Body of pancreas (tissue), 4 donors: ENCODE data around the gene CSNK1G1. TPM values are rescaled to one million over a fixed set of nuclear protein-coding genes. Genes with fewer than 3 reads are reported as not detected.

ENCODE experiments used
- ATAC-seq: fragments of 150-250 bp; one replicate; pipeline ENCODE4 v1.9.1; 2016
- DNase-seq, 4 donors: peaks; one replicate each; pipeline ENCODE4 v3.0.0-alpha.2; 2019
- H3K27ac ChIP-seq, 4 donors: fragments of 200-600 bp; sonication (generic); 1 replicate in 3 of 4; 2 replicates in 1 of 4; pipeline versions ENCODE4 v1.5.1 to v1.6.1; 2016 to 2019; ENCODE audit warnings: mild to moderate bottlenecking in 1 of 4, mixed read lengths in 1 of 4, moderate library complexity in 1 of 4
- H3K27me3 ChIP-seq, 2 donors: fragments of 200-600 bp; sonication (generic); one replicate each; pipeline ENCODE4 v1.6.0; 2016; ENCODE audit warnings: mild to moderate bottlenecking in 1 of 2
- H3K36me3 ChIP-seq, 2 donors: fragments of 200-600 bp; sonication (generic); replicated peaks in 1 of 2; 2 replicates each; pipeline ENCODE4 v1.5.1; 2016; ENCODE audit warnings: low read depth in 2 of 2; ENCODE audit not compliant: insufficient read depth in 1 of 2
- H3K4me1 ChIP-seq: fragments of 200-600 bp; sonication (generic); one replicate; pipeline ENCODE4 v1.6.0; 2016
- H3K4me3 ChIP-seq, 2 donors: fragments of 200-600 bp; sonication (generic); 1 replicate in 1 of 2; 2 replicates in 1 of 2; pipeline ENCODE4 v1.5.1; 2016 to 2019
- H3K9me3 ChIP-seq, 3 donors: fragments of 200-600 bp; sonication (generic); 1 replicate in 2 of 3; 2 replicates in 1 of 3; pipeline ENCODE4 v1.5.1; 2016
- POLR2A ChIP-seq, 3 donors: fragments of 450-650 bp; IDR thresholded peaks; one replicate each; pipeline ENCODE4 v1.6.1; 2016; ENCODE audit warnings: antibody characterized with exemption in 3 of 3, mild to moderate bottlenecking in 2 of 3
- WGBS, 2 donors: methylation state at CpG; one replicate each; pipeline ENCODE4 v1.1.5; 2017; 5-methylcytosine and 5-hydroxymethylcytosine counted together
- intact Hi-C: fragments of 100-400 bp; cut with DNase I; formaldehyde crosslinking; loops from one replicate; pipeline ENCODE4 v1.15.1; 2023
- total RNA-seq, 2 donors: library from RNA; depleted of rRNA; stranded (reverse); fragments of >200 nt; gene quantifications; one replicate each; pipeline ENCODE4 v1.1.0, GENCODE V29; 2016
- TF ChIP-seq, protein P1 (sequence below), 7 experiments: fragments of 450-650 bp in 4 of 7; fragments of 200-600 bp in 3 of 7; sonication (generic) in 3 of 7; IDR thresholded peaks; one replicate each; pipeline ENCODE4 v1.5.1; 2016 to 2019; ENCODE audit warnings: antibody characterized with exemption in 7 of 7

The CSNK1G1 gene
- total RNA-seq, 2 donors from 2014 or later, result 6.7 to 13.8 TPM

- Histone ChIP-seq H3K36me3 (peaks cover 13 to 23% of the 10 kb centered on the region in 2 donors), H3K27ac (peak within 1 kb of the TSS; percentile 77 to 92 (median 82)), H3K9me3 (no peaks in the 10 kb centered on the region), H3K27me3 (no peaks in the 10 kb centered on the region), H3K4me1 (peaks cover 50% of the 10 kb centered on the region), H3K4me3 (peak within 1 kb of the TSS; percentile 78 to 96)
- intact Hi-C loops, result no loop called here
- 1 to 4% methylated on average over 6 to 60 of the region's 69 CpGs for WGBS, 2 donors
- DNase-seq, result peak; percentile 98
- TF ChIP-seq, protein P1, sequence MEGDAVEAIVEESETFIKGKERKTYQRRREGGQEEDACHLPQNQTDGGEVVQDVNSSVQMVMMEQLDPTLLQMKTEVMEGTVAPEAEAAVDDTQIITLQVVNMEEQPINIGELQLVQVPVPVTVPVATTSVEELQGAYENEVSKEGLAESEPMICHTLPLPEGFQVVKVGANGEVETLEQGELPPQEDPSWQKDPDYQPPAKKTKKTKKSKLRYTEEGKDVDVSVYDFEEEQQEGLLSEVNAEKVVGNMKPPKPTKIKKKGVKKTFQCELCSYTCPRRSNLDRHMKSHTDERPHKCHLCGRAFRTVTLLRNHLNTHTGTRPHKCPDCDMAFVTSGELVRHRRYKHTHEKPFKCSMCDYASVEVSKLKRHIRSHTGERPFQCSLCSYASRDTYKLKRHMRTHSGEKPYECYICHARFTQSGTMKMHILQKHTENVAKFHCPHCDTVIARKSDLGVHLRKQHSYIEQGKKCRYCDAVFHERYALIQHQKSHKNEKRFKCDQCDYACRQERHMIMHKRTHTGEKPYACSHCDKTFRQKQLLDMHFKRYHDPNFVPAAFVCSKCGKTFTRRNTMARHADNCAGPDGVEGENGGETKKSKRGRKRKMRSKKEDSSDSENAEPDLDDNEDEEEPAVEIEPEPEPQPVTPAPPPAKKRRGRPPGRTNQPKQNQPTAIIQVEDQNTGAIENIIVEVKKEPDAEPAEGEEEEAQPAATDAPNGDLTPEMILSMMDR (IDR thresholded peaks at IDR 0.05), result peak in 6 of 7 experiments; percentile 15 to 61 (median 46)
- peak; percentile 90 to 93 (median 92) for TF ChIP-seq POLR2A (IDR thresholded peaks at IDR 0.05)
- peak; percentile 96 for ATAC-seq
These were observed 192.9 kb downstream of the CSNK1G1 start, which contains the start of gene PPIB for GRCh38 chr15:64162869-64163658. Gene PPIB, minus strand, starts transcription at chr15:64163022. Its CDS starts 36 bp downstream, at chr15:64162986.

DNA sequence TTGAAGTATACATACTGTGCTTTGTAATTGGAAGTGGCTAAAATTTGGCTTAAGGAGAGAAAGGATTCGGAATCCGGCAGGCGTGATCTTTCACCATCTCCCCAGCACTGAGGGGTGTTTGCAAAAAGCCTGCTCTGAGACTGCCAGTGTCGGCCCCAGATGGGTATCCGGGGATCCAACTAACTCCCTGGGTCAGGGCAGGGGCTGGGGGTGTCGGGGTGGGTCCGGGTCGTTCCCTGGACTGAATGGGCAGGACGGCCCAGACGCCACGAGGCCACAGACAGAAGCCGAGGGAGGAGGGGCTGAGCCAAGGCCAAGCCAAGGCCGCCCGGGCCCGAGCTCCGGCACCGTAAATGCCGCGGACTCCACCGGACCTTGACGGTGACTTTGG, 193.5 kb downstream of the CSNK1G1 start:
- Histone ChIP-seq H3K4me1 (peaks cover 55% of the 10 kb centered on the region), H3K36me3 (peaks cover 17 to 27% of the 10 kb centered on the region in 2 donors), H3K4me3 (peak overlapping the region; percentile 78 to 96), H3K27me3 (no peaks in the 10 kb centered on the region), H3K9me3 (no peaks in the 10 kb centered on the region), H3K27ac (peak overlapping the region; percentile 77 to 92 (median 82))
- 0 to 1% methylated on average over 3 to 21 of the region's 21 CpGs for WGBS, 2 donors
- no peak for TF ChIP-seq POLR2A (IDR thresholded peaks at IDR 0.05)
- TF ChIP-seq, protein P1 (IDR thresholded peaks at IDR 0.05), result no peak
- ATAC-seq, result peak; percentile 47
- DNase-seq, result no peak
- intact Hi-C loops, result no loop called here

DNA sequence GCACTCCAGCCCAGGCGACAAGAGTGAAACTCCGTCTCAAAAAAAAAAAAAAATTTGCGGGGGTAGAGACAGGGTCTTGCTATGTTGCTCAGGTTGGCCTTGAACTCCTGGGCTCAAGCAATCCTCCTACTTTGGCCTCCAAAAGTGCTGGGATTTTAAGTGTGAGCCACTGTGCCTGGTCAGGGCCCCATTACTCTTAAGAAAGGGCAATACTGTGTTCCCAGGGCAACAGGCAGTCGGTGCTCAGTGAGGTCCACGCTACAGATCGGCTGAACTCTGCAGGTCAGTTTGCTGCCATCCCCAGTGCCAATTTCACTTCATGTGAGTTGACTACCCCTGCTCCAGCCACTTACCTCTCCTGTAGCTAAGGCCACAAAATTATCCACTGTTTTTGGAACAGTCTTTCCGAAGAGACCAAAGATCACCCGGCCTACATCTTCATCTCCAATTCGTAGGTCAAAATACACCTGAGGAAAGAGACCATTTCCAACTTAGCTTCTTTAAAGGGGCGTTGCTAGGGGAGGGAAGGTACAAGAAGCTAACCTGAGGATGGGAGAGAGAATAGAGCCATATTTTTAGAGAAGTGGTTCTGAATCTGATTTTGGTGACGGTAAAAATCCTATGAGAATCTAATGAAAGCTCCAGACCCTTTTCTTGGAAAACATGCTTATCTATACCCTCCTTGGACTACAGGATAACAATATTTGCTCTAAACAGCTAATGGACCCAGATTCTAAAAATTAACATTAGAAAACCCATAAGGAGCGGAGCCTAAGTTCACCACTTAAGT, 194.1 kb downstream of the CSNK1G1 start:
- peak overlapping the region; percentile 78 to 96 for H3K4me3 ChIP-seq
- TF ChIP-seq, protein P1 (IDR thresholded peaks at IDR 0.05), result no peak
- TF ChIP-seq POLR2A (IDR thresholded peaks at IDR 0.05), result no peak
- DNase-seq (no peak), ATAC-seq (no peak)
- H3K27me3 ChIP-seq, result no peaks in the 10 kb centered on the region
- H3K9me3 ChIP-seq, result no peaks in the 10 kb centered on the region
- intact Hi-C loops, result no loop called here
- H3K27ac ChIP-seq, result peak overlapping the region; percentile 77 to 92 (median 82)
- peaks cover 55% of the 10 kb centered on the region for H3K4me1 ChIP-seq
- 15 to 25% methylated on average over 12 of the region's 12 CpGs for WGBS, 2 donors
- H3K36me3 ChIP-seq, result peaks cover 22 to 30% of the 10 kb centered on the region in 2 donors

GRCh38 chr15:64158363-64159134, 197.4 kb downstream of the CSNK1G1 start:
- 49 to 60% methylated on average over 10 to 11 of the region's 11 CpGs for WGBS, 2 donors
- TF ChIP-seq POLR2A (IDR thresholded peaks at IDR 0.05), result no peak
- TF ChIP-seq, protein P1 (IDR thresholded peaks at IDR 0.05), result no peak
- Histone ChIP-seq H3K36me3 (peaks cover 36 to 49% of the 10 kb centered on the region in 2 donors), H3K27ac (peak overlapping the region in 3 of 4 donors; percentile 3 to 36 (median 16)), H3K4me1 (peaks cover 52% of the 10 kb centered on the region), H3K4me3 (no peak overlapping the region), H3K9me3 (no peaks in the 10 kb centered on the region), H3K27me3 (no peaks in the 10 kb centered on the region)
- DNase-seq (no peak), ATAC-seq (no peak)
- intact Hi-C loops, result loop anchor here (10.0 kb wide), 1 partner anchor 64 kb away; the partner anchor contains the start of genes CIAO2A and SNX1
